Fibroblast of the aortic adventitia (primary cell): Measurements from ENCODE around the gene CHST3. TPM values are rescaled to one million over a fixed set of nuclear protein-coding genes. Genes with fewer than 3 reads are reported as not detected.
A peak's percentile ranks its signal among the peaks of the same experiment; 100 is the strongest.

Experiments used
- DNase-seq: peaks from one replicate; pipeline ENCODE4 v3.0.0-alpha.2; 2010; ENCODE audit warnings: low read depth
- H3K4me3 ChIP-seq: 2 replicates; pipeline ENCODE4 v1.5.1; 2011; ENCODE audit warnings: low read depth, mild to moderate bottlenecking, control low read depth, low read length, moderate library complexity
- total RNA-seq: library from RNA; depleted of rRNA; stranded (reverse); fragments of >200 nt; gene quantifications from 2 replicates; pipeline ENCODE4 v1.2.3, GENCODE V29; 2012; ENCODE audit warnings: low replicate concordance
- TF ChIP-seq, protein P1 (sequence below): IDR thresholded peaks from 2 replicates; pipeline ENCODE4 v1.5.1; 2011; ENCODE audit warnings: mild to moderate bottlenecking, low read length, control low read depth, inconsistent platforms; ENCODE audit not compliant: insufficient read depth

The CHST3 gene
- total RNA-seq, 1 donor, result 19.3 TPM

DNA sequence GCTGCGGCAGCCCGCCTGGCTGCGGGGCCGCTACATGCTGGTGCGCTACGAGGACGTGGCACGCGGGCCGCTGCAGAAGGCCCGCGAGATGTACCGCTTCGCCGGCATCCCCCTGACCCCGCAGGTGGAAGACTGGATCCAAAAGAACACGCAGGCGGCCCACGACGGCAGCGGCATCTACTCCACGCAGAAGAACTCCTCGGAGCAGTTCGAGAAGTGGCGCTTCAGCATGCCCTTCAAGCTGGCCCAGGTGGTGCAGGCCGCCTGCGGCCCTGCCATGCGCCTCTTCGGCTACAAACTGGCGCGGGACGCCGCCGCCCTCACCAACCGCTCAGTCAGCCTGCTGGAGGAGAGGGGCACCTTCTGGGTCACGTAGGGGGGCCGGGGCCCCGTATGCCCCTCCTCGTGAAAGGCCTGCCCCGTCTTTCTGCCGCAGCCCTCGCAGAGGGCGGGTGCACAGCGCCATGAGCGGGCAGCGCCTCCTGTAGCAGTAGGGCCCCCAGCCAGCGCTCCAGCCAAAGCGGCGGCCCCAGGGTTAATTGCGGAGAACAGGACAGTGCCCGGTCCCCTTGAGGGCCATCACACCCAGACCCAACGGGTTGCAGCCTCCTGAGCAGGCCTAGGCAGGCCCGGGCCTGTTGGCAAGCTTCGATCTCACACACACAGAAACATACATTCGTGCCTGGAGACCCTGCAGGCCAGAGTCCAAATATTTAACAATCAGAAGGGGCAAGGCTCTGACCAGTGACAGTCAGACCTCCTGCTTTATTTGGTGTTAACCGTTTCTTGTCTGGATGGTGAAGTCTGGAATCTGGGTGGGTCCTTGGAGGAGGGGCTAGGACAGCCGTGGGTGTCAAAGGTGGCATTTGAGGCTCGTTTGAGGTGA, 44.1 kb downstream of the CHST3 start:
- TF ChIP-seq, protein P1, sequence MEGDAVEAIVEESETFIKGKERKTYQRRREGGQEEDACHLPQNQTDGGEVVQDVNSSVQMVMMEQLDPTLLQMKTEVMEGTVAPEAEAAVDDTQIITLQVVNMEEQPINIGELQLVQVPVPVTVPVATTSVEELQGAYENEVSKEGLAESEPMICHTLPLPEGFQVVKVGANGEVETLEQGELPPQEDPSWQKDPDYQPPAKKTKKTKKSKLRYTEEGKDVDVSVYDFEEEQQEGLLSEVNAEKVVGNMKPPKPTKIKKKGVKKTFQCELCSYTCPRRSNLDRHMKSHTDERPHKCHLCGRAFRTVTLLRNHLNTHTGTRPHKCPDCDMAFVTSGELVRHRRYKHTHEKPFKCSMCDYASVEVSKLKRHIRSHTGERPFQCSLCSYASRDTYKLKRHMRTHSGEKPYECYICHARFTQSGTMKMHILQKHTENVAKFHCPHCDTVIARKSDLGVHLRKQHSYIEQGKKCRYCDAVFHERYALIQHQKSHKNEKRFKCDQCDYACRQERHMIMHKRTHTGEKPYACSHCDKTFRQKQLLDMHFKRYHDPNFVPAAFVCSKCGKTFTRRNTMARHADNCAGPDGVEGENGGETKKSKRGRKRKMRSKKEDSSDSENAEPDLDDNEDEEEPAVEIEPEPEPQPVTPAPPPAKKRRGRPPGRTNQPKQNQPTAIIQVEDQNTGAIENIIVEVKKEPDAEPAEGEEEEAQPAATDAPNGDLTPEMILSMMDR, result no peak
- H3K4me3 ChIP-seq, result no peak overlapping the region
- DNase-seq, result no peak

- TF ChIP-seq, protein P1, result no peak
- DNase-seq, result no peak
- no peak overlapping the region for H3K4me3 ChIP-seq
These were observed 44.8 kb downstream of the CHST3 start for GRCh38 chr10:72009051-72009424.

DNA sequence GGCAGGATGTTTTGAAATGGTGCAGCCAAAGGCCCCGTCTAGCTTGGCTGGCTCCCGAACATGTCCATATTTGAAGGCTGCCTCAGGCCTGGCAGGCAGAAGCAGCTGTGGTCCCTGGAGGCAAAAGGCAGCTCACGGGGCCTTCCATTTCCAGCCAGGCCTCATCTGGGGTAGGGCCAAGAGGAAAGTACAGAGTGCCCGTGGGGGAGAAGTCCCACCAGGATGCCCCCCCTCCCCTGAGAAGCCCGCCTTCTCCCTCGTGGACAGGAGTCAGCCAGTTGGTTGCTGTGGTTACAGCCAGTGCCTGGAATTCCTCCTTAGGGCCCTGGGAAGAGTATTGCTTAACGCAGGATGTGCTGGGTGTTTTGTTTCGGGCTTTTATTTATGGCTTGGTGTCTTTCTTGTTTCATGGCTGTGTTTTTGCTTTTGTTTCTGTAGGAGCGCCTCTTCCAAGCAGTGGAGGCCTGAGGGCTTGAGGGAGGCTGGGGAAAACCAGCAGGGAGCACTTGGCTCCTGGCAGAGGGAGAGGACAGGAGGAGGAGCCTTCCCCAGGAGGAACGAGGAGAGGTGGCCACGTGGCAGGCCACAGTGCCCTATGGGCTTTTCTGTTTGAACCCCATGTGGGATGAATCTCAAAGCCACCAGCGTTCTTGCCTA, 45.4 kb downstream of the CHST3 start:
- H3K4me3 ChIP-seq, result no peak overlapping the region
- DNase-seq, result peak; percentile 99
- TF ChIP-seq, protein P1, result no peak

DNA sequence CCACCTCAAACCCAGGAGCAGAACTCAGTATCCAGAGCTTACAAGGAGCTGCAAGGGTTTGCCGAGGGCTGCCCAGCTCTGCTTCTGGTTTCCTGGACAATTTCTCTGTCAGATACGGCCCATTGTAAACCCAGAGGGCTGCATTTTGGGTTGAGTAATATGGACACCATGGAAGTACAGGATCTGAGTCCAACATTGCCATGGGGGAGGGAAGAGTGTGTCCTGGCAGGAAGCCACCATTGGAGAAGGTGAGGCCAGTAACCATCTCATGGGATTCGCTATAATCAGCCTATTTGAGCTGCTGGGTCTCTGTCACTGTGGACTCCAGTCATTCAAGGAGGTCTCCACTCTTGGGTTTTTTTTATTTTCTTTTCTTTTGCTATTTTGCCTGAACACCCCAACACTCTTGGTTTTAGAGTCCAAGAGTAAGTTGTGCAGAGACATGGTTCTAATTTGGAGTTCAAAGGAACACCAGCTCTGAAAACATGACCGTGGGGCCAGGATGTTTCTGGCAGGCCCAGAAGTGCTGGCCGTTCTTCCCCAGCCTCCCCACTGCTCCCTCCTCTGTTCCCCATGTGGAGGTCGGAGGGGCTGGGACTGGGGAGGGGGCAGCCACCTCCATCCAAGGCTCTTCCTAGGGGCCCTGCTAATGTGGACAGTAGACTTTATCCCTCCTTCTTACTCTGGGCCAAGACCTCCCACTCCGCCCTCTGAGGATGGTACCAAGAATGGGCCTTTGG, 46.2 kb downstream of the CHST3 start:
- TF ChIP-seq, protein P1, result no peak
- H3K4me3 ChIP-seq, result no peak overlapping the region
- peak; percentile 38 for DNase-seq

DNA sequence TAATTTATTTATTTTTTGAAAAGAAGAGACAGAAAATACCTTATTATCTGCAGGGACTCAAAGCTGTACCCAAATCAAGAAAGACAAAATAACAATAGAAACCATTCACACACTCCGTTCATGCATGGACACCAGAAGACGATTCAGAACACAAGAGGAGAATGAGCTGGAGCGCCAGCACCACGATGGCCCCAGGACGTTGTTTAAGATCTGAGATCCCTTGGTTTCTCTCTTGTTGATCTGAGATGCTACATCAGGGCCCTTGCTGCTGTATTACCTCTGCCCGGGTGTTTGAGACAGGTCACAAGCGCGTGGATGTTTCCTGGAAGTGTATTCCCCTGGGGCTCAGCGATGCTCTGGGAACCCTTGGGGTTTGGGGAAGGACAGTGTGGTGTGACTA, 46.8 kb downstream of the CHST3 start:
- no peak overlapping the region for H3K4me3 ChIP-seq
- DNase-seq, result no peak
- TF ChIP-seq, protein P1, result no peak

DNA sequence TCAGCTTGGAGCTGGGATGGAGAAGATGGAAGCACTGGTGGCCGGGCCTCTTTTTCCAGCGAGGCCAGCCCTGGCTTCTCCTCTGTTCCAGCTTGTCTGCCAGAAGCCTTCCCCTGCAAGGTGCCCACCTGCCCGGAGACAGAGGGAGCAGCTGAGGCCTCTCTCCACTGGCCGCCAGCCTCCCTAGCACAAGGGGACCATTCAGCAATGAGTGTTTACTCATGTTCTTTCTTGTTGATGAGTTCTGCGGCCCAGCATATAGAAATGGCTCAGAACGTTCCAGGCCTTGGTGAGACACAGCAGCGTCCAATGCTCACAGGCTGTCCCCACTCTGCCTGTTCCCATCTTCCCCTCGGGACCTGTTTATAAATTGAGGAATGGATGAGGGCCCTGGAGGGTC, 47.3 kb downstream of the CHST3 start:
- TF ChIP-seq, protein P1, result no peak
- H3K4me3 ChIP-seq, result no peak overlapping the region
- DNase-seq, result no peak
